Activated CD4-positive, alpha-beta T cell treated with anti-CD3 and anti-CD28 coated beads for 48 hours (primary cell): Measurements from ENCODE around the gene OR1L4.

ENCODE experiments used
- DNase-seq: peaks from one replicate; pipeline ENCODE4 v3.0.0-alpha.2; 2020

Gene OR1L4, protein sequence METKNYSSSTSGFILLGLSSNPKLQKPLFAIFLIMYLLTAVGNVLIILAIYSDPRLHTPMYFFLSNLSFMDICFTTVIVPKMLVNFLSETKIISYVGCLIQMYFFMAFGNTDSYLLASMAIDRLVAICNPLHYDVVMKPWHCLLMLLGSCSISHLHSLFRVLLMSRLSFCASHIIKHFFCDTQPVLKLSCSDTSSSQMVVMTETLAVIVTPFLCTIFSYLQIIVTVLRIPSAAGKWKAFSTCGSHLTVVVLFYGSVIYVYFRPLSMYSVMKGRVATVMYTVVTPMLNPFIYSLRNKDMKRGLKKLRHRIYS

GRCh38 chr9:122723690-122724089 lies at the start of gene OR1L4:
OR1L4 (plus strand) TSS chr9:122723990; CDS start chr9:122723990, 0 bp downstream.
- DNase-seq, result no peak

DNA sequence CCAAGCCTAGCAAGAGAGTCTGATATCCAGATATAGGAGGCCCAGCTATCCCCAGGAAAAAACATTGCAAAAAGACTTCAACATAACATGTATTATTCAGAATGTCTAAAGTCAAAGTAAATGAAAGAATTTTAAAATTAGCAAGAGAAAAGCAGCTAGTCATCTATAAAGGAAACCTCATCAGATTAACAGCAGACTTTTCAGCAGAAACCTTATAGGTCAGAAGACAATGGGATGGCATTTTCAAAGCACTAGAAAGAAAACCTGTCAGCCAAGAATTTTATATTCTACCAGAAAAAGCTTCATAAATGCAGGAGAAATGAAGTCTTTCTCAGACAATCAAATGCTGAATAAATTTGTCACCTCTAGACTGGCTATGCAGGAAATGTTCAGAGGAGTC lies 38.9 kb upstream of the OR1L4 start:
- DNase-seq, result no peak

DNA sequence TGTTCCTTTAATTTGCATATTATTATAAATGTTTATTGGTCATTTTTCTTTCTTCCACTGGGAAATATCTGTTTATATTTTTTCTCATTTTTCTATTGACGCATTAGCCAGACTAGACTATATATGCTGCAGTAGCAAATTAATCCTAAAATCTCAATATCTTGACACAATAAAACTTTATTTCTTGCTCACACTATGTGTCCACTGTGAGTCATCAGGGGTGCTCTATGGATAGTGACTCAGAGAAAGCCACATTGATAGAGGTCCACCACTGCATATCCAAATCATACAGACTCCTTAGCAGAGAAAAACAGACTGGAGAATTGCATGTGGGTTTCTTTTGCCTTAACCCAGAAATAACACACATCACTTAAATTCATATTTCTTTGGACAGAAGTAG lies 28.1 kb upstream of the OR1L4 start:
- DNase-seq, result no peak

- DNase-seq, result no peak
Measured at GRCh38 chr9:122718038-122718437, 5.8 kb upstream of the OR1L4 start.

DNA sequence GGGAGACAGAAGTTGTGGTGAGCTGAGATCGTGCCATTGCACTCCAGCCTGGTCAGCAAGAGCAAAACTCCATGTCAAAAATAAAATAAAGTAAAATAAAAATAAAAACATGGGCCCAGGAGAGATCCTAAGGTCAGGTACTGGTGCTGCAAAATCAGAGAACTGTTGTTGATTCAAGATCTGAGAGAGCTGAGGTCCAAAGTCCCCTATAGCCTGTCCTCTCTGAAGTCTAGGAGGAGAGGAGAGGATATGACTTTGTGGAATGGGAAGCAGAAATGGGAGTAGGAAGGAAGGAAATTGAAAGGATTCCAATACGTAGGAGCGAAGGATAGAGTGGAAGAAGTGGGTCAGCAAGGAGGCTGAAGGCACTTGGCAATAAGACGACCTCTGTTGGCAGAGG lies 4.6 kb upstream of the OR1L4 start:
- DNase-seq, result no peak

- DNase-seq, result no peak
Measured at GRCh38 chr9:122742003-122742402, 18.2 kb downstream of the OR1L4 start, which contains the start of gene OR1L6. OR1L6 (plus strand) TSS chr9:122742303; CDS start chr9:122749848, 7,545 bp downstream.

DNA sequence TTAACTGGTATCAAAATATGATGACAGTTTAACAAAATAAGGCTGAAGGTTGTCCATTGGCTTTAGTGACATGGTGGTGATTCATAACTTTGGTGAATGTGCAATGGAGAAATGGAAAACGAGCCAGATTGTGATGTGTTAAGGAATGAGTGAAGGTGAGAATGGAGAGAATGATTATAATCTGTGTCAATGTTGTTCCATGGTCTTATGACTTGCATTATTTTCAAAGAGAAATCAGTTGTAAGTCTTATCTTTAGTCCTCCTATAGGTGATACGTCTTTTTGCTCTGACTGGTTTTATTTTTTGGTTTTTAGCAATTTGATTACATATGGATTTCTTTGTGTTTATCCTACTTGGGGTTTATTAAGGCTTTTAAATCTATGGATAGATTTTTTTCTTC lies 31.0 kb downstream of the OR1L4 start:
- DNase-seq, result no peak

GRCh38 chr9:122767817-122768216 lies 44.0 kb downstream of the OR1L4 start:
- DNase-seq, result no peak
